Activated CD4-positive, alpha-beta memory T cell treated with anti-CD3 and anti-CD28 coated beads, Interleukin-2, amount 10 ng/mL, durations not matched to agents 7 days and 5 days (primary cell): ENCODE measurements around the gene MACROH2A1. TPM values are rescaled to one million over a fixed set of nuclear protein-coding genes. Genes with fewer than 3 reads are reported as not detected.
A peak's percentile ranks its signal among the peaks of the same experiment; 100 is the strongest.
"Not testable (repeated sequence)": the region's sequence is repeated elsewhere in the genome, so short reads cannot be mapped to it uniquely, and the experiment has no call there.

ENCODE experiments used
- CTCF ChIA-PET: fragments of 350-600 bp; sonication (Branson Sonifier 250); formaldehyde crosslinking; loops from one replicate; lab custom pipeline; 2021; ENCODE audit warnings: antibody characterized with exemption, inconsistent platforms; lab: Charles Lee
- POLR2A ChIA-PET: fragments of 350-600 bp; sonication (Branson Sonifier 250); formaldehyde crosslinking; loops from one replicate; lab custom pipeline; 2021; ENCODE audit warnings: antibody characterized with exemption; lab: Charles Lee
- DNase-seq: peaks from one replicate; pipeline ENCODE4 v3.0.0-alpha.2; 2020
- H3K27ac Mint-ChIP-seq: one replicate; pipeline ENCODE4 v1.8.0; 2021; ENCODE audit warnings: mild to moderate bottlenecking, mixed read lengths
- H3K27me3 Mint-ChIP-seq: one replicate; pipeline ENCODE4 v1.8.0; 2021; ENCODE audit warnings: mixed read lengths
- H3K36me3 Mint-ChIP-seq: one replicate; pipeline ENCODE4 v1.8.0; 2021; ENCODE audit warnings: low read depth, mixed read lengths
- H3K4me1 Mint-ChIP-seq: one replicate; pipeline ENCODE4 v1.8.0; 2021; ENCODE audit warnings: mixed read lengths
- H3K4me3 Mint-ChIP-seq: one replicate; pipeline ENCODE4 v1.8.0; 2021; ENCODE audit warnings: mild to moderate bottlenecking, mixed read lengths
- H3K9me3 Mint-ChIP-seq: one replicate; pipeline ENCODE4 v1.8.0; 2021; ENCODE audit warnings: mixed read lengths
- total RNA-seq, 2 experiments: library from RNA; stranded (reverse); gene quantifications; one replicate each; pipeline ENCODE4 v1.2.3, GENCODE V29; 2021

MACROH2A1 gene
- total RNA-seq, 2 experiments from 2014 or later, result 248 to 263 TPM

DNA sequence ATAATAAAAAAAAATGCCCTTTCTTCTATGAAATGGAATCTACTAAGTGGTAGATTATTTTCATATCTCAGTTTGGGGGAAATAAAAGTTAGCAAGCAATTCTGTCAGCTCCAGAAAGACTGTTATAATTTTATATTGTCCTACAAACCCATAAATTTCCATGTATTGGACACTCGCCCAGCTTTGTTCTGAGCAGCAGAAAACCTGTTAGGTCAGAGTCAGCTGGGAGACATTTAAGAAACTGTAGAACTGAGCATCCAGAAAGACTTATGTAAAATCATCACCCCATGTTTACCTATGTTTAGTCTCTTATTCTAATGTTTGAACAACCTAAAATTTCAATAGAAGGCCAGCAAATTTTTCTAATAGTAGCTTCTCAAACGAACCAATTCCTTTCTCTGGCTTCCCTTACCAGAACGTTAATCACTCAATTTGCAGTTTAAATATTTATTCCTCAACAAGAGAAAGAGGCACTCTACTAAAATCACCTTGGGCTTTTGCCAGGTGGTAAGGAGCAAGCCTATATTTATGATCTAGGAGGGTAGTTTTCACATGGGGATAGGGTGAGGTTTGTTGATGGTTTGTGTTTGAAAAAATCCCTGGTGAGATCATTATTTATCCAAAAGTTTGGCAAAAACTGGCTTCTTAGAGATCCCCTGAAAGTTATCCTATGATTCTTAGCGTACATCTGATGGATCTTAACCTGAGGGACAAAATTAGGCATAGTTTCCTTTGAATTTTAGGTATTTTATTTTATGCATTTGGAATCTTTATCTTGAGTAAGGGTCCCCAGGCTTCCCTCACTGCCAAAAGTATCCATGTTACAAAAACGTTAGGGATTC is 34.4 kb downstream of the MACROH2A1 start:
- Mint-ChIP-seq H3K9me3 (no peaks in the 10 kb centered on the region), H3K4me1 (peaks cover 27% of the 10 kb centered on the region), H3K4me3 (no peak overlapping the region), H3K27me3 (no peaks in the 10 kb centered on the region), H3K36me3 (peaks cover 64% of the 10 kb centered on the region), H3K27ac (no peak overlapping the region)
- CTCF ChIA-PET, result no interaction called here
- POLR2A ChIA-PET, result no interaction called here
- no peak for DNase-seq

DNA sequence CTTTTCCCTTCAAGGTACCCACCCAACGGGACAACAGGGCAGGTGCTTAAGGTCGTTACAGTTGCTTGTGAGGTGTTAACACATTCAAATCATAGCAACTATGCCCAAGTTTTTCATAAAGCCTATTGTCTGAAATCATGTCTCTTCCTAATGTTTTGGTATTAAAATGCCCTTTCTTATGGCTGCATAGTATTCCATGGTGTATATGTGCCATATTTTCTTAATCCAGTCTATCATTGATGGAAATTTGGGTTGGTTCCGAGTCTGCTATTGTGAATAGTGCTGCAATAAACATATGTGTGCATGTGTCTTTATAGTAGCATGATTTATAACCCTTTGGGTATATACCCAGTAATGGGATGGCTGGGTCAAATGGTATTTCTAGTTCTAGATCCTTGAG is 35.7 kb downstream of the MACROH2A1 start:
- DNase-seq, H3K9me3 Mint-ChIP-seq, CTCF ChIA-PET, H3K4me3 Mint-ChIP-seq, POLR2A ChIA-PET, H3K27me3 Mint-ChIP-seq, H3K27ac Mint-ChIP-seq: not testable (repeated sequence)
- Mint-ChIP-seq H3K36me3 (peaks cover 63% of the 10 kb centered on the region), H3K4me1 (peaks cover 29% of the 10 kb centered on the region)

DNA sequence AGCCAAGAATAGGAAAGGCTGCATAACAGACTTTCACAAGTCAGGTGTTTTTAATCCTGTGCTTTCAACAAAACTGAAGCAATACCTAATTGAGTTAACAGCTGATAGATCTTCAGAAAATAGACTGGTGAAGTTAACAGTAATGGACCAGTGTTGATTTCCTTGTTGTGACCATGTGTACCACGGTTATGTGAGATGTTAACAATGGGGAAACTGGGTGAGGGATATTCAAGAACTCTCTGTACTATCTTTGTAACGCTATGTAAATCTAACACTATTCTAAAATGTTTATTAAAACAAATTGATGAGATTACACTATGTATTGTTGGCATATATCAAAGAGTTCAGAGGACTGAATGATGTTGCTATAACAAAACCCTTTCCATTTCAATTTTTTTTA is 36.9 kb downstream of the MACROH2A1 start:
- Mint-ChIP-seq H3K27me3 (no peaks in the 10 kb centered on the region), H3K4me1 (peaks cover 29% of the 10 kb centered on the region), H3K27ac (no peak overlapping the region), H3K4me3 (no peak overlapping the region), H3K9me3 (no peaks in the 10 kb centered on the region), H3K36me3 (peaks cover 61% of the 10 kb centered on the region)
- CTCF ChIA-PET, result no interaction called here
- no peak for DNase-seq
- POLR2A ChIA-PET, result no interaction called here

DNA sequence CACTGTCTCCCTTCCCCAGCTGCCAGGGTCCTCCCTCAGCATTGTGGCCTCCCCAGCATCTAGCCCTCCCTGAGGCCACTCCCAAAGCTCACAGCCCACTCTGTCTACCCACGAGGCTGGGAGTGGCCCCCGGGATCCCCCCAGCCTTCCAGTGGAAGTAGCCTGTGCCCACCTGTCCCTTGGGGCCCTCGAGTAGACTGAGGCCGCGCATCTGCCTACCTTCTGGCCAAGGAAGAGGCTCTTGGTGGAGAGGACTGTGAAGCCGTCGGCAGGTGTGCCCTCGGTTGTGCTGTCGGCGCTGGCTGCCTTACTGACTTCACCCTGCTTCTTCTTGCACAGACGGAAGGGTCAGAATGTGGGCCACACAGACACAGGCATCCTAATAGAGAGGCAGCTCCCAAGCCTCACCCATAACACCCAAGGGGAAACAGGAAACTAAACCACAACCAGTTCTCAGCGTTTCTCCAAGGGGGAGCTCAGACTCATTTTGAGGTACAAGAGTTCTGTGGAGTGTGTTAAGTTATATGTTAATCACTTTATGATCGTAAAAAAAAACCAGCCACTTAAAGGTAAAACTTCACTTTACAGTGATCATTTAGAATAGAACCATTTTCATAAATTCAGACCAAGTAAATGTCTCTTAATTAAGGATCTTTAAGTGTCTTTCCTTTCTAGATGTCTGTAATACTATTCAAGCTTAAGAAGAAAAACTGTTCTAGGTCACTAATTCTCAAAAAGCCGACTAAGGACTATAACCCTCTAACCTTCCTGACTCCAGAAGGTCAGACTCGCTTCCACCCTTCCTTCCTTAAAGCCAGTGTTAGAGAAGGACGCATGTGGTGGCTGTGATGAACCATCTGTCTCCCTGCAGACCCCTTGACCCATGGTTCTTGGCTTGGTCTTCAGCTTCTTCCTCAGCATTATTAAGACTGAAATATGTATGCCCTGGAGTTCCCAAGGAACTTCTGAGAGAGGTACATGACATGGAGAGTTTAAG is 38.5 kb downstream of the MACROH2A1 start:
- peaks cover 29% of the 10 kb centered on the region for H3K4me1 Mint-ChIP-seq
- no peak overlapping the region for H3K4me3 Mint-ChIP-seq
- ChIA-PET CTCF (interaction anchor here (0.7 to 1.1 kb wide), 3 partner anchors 65 to 170 kb away, joined by 3 read pairs; no protein-coding TSS in a partner anchor), POLR2A (interaction anchor here (1.0 kb wide), 1 partner anchor 40 kb away, joined by 5 read pairs; no protein-coding TSS in a partner anchor)
- peaks cover 62% of the 10 kb centered on the region for H3K36me3 Mint-ChIP-seq
- DNase-seq, result no peak
- peak overlapping the region; percentile 55 for H3K27ac Mint-ChIP-seq
- H3K9me3 Mint-ChIP-seq, result no peaks in the 10 kb centered on the region
- H3K27me3 Mint-ChIP-seq, result no peaks in the 10 kb centered on the region

DNA sequence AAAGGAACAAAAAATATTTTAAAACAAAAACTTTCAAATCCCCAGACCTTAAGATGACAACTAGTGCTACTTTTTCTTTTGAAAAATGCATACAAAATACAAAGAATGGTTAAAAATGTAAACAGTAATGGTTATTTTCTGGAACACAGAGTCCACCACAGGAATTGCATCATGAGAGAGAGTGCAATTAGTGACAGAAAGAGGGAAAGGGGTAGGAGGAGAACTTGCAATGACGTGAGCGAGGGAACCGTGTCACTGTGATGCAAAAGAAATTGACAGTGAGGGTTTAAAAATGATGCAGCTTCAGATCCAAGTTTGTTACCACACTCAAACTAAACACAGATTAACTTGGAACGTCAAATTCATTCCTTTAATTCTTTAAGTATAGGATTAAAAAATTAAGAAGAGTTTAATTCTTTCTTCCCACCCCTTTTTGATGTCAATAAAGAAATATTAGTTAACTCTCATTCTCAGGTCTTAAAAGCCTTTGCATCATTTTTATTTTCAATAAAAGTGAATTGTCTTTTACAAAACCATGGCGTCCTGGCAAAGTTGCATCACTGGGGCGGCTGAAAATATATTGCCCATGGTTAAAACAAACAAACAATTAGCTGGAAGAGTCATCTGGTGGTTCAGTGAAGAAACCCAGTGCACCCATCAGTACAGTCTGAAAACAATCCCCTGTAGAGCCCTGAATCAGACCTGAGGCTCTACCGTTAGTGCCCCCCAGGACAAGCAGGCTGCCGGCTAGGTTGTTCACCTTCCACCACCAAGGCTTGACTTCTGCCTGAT is 39.5 kb downstream of the MACROH2A1 start:
- peaks cover 29% of the 10 kb centered on the region for H3K4me1 Mint-ChIP-seq
- H3K27me3 Mint-ChIP-seq, result no peaks in the 10 kb centered on the region
- H3K4me3 Mint-ChIP-seq, result no peak overlapping the region
- POLR2A ChIA-PET, result no interaction called here
- no peak for DNase-seq
- peaks cover 61% of the 10 kb centered on the region for H3K36me3 Mint-ChIP-seq
- CTCF ChIA-PET, result interaction anchor here (1.1 kb wide), 1 partner anchor 169 kb away, joined by 3 read pairs; no protein-coding TSS in a partner anchor
- no peak overlapping the region for H3K27ac Mint-ChIP-seq
- no peaks in the 10 kb centered on the region for H3K9me3 Mint-ChIP-seq

DNA sequence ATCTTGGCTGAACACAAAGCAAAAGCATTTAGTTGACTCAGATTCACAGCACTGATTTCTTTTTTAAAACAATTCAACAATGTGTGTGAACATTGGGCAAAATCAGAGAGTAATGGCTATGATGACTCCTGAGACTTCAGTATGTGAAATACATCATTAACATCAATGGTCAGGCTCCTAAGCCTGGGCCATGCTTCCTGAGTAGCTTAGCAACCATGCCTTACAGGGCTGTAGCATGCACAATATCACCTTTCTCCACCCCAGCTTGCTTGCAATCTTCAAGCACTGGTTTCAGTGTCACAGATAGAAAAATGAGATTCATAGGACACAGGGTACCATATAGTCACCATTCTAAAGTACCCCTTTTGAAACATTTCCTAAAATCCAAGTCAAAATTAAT is 41.3 kb downstream of the MACROH2A1 start:
- H3K36me3 Mint-ChIP-seq, result peaks cover 59% of the 10 kb centered on the region
- no peak for DNase-seq
- H3K27ac Mint-ChIP-seq, result no peak overlapping the region
- H3K9me3 Mint-ChIP-seq, result no peaks in the 10 kb centered on the region
- CTCF ChIA-PET, result no interaction called here
- no peaks in the 10 kb centered on the region for H3K27me3 Mint-ChIP-seq
- POLR2A ChIA-PET, result no interaction called here
- no peak overlapping the region for H3K4me3 Mint-ChIP-seq
- H3K4me1 Mint-ChIP-seq, result peaks cover 21% of the 10 kb centered on the region

DNA sequence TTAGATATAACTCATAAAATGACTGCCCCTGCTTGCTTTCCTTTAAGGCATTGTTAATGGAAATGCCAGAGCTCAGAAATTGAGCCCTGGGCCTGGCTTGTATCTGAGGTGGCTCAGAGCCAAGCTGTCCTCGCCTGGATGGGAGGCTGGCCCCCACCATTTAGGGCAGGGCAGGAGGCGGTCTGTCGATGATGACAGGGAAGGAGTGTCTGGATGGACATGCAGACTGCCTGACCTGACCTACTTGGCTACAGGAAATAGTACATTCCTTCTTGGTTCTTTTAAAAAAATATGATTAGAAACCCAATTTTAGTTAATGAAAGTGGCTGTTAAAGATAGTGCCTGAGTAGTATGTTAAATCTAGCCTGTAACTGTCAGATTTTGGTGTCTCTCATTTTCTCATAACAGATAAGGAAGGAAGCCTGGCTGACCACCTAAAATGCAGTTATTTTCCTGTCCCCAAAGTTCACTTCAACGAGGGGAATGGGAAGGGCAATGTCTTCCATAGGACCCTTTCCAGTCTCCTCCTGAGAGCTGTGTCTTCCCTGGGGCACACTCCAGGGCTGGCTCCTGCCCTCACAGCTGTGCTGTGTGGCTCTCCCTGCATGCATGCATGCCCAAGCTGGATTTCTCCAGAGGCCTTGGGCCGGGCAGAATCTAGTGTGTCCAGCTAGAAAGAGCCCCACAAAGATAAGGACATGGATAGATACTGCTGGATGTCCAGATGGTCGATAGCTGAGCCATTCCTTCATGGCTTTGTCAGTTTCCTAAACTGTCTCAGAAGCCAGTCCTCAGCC is 42.3 kb downstream of the MACROH2A1 start:
- Mint-ChIP-seq H3K36me3 (peaks cover 66% of the 10 kb centered on the region), H3K27ac (peak overlapping the region; percentile 9), H3K27me3 (no peaks in the 10 kb centered on the region), H3K4me3 (no peak overlapping the region), H3K9me3 (no peaks in the 10 kb centered on the region), H3K4me1 (peaks cover 19% of the 10 kb centered on the region)
- POLR2A ChIA-PET, result no interaction called here
- no peak for DNase-seq
- CTCF ChIA-PET, result no interaction called here

DNA sequence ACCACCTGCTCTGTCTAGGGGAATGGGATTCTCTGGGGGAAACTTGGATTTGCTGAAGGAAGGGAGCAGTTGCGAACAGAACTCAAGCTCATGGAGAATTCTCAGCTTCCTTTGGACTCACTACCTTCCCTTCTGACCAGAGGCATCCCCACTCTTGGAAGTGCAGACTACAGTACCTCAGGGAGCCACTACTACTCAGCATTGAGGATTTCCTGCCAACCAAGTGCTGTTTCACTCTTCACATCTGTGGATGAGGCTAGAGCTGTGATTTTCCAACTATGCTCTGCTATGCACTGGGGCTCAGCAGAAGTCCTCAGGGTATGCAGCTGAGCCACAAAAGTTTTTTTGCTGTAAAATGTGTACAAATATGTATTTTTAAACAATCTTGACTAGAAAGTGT is 43.9 kb downstream of the MACROH2A1 start:
- Mint-ChIP-seq H3K9me3 (no peaks in the 10 kb centered on the region), H3K4me1 (peaks cover 5% of the 10 kb centered on the region), H3K27ac (no peak overlapping the region), H3K4me3 (no peak overlapping the region), H3K36me3 (peaks cover 69% of the 10 kb centered on the region), H3K27me3 (no peaks in the 10 kb centered on the region)
- DNase-seq, result no peak
- ChIA-PET POLR2A (interaction anchor here (1.3 kb wide), 1 partner anchor 15 kb away, joined by 4 read pairs; no protein-coding TSS in a partner anchor), CTCF (interaction anchor here (1.1 kb wide), 1 partner anchor 69 kb away, joined by 3 read pairs; no protein-coding TSS in a partner anchor)

DNA sequence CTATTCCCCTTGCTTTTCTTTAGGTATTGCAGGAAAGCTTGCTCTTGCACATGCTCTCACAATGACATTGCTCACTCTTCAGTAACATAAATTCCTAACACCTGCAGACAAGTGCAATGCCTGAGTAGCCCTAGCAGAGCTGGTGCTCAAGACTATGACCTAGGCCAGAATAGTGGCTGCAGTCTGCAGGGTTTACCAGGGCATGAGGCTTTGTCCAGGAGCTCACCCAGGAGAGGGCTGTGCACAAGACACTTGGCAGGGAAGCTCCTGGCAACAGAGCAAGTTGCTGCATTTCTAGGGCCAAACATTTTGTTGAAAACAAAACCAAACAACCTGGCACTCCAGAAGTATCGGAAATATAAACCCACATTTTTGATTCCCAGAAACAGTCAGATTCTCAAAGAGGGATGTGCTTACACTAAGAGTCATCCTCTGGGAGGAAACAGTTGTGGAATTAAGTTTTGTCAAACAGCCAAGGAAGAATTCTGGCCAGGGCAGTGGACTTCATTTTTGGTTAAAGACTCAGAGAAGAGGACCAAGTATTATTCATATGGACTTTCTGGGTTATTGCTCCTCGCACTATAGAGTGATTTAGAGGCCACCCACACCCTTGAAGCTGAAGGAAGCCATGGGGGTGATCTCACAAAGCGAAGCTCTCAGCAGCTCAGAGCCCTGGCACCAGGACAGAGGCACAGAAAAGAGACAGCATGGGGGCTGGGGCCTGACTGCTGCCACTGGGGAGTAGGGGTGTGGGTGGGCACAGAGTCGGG is 44.9 kb downstream of the MACROH2A1 start:
- ChIA-PET POLR2A (interaction anchor here (1.3 kb wide), 1 partner anchor 16 kb away, joined by 4 read pairs; no protein-coding TSS in a partner anchor), CTCF (no interaction called here)
- H3K27ac Mint-ChIP-seq, result no peak overlapping the region
- no peak for DNase-seq
- peaks cover 3% of the 10 kb centered on the region for H3K4me1 Mint-ChIP-seq
- no peak overlapping the region for H3K4me3 Mint-ChIP-seq
- H3K36me3 Mint-ChIP-seq, result peaks cover 68% of the 10 kb centered on the region
- H3K27me3 Mint-ChIP-seq, result no peaks in the 10 kb centered on the region
- no peaks in the 10 kb centered on the region for H3K9me3 Mint-ChIP-seq

DNA sequence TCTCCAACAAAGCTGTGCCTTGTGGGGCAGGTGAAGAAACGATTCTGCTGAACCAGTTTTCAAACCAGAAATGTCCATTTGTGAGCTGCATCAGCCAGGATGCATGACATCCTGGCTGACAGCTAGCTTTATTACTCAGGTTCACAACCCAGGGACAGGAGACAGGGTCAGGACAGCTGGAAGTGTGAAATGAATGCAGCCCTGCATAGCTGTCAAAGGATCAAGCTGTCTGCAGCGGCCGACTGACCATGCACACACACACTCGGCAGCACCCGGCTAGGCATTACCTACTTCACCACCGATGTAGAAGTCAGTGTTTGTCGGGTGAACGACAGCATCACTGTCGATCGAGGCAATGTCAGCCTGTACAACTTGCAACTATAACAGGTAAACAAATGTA is 48.5 kb downstream of the MACROH2A1 start:
- ChIA-PET CTCF (no interaction called here), POLR2A (no interaction called here)
- H3K4me1 Mint-ChIP-seq, result no peaks in the 10 kb centered on the region
- no peak overlapping the region for H3K4me3 Mint-ChIP-seq
- no peaks in the 10 kb centered on the region for H3K9me3 Mint-ChIP-seq
- no peak for DNase-seq
- peaks cover 54% of the 10 kb centered on the region for H3K36me3 Mint-ChIP-seq
- H3K27me3 Mint-ChIP-seq, result no peaks in the 10 kb centered on the region
- H3K27ac Mint-ChIP-seq, result no peak overlapping the region

DNA sequence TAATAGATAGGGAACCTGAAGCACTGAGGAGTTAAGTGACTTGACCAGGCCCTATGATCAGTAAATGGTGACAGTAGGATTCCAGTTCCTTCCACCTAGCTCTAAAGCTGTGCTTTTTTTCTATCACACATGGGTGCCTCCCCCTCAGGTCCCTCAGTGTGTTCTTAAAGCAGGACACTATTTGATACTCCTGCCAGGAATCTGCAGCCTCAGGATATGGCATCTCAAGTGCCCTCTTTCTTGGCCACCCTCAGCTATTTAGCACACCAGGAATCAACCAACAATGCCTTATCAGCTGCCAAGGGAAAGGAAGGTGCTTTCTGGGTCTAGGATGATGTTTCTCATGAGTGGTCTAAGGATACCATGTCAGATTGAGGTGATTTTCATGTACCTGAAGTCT is 49.1 kb downstream of the MACROH2A1 start:
- DNase-seq, result no peak
- Mint-ChIP-seq H3K27ac (no peak overlapping the region), H3K27me3 (no peaks in the 10 kb centered on the region), H3K36me3 (peaks cover 57% of the 10 kb centered on the region), H3K4me1 (no peaks in the 10 kb centered on the region), H3K9me3 (no peaks in the 10 kb centered on the region), H3K4me3 (no peak overlapping the region)
- CTCF ChIA-PET, result no interaction called here
- POLR2A ChIA-PET, result no interaction called here
